Stimulated activated CD4-positive, alpha-beta T cell treated with anti-CD3 and anti-CD28 coated beads, TNF-alpha, amount 100 ng/mL, for 24 hours (primary cell): ENCODE data around the gene TAF3.

ENCODE experiments used
- DNase-seq, 3 experiments: peaks; one replicate each; pipeline ENCODE4 v3.0.0-alpha.2; 2020; ENCODE audit warnings: low read depth in 3 of 3

Gene TAF3

DNA sequence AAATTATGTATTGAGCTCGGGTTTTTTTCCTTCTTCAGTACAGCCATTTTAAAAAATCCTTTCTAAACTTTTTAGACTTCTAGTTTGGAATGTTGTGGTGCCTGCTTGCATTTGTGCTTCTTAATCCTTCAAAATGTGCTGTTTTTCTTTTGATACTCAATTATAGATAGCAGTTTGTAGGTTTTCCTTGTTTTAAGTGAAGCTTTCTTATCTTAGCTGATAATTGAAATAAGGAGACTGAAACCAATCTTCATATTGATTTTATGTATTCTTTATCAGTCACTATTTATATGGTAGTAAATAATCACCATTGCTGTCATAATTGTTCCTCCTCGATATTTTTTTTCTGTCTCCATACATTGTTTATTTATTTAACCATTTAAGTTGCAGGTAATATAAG, 56.6 kb downstream of the TAF3 start:
- DNase-seq: no peak

DNA sequence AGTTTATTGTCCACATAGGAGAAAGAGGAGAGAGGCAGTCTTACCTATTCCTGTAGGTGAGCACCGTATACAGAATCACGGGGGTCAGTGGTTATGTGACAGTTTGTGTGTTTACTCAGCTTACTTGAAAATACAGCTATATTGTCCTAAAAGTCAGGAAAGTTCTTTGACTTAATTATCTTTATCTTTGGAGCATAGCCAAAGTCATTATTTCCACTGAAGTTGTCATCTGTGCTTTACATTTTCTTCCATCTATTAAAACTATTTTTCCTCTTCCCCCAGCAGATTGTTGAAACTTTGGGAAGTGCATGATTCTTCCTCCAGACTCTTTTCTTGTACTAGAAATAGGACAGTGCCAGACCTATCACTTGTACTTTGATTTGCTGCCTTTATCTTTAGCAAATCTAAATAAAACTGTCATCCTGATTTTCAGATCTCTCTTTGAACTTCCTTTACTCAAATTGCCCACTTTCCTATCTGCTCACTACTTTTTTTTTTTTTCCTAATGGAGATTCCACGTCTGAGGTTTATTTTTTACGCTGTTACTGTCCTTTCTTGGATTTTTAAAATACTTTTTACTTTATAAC, 58.3 kb downstream of the TAF3 start:
- no peak for DNase-seq

DNA sequence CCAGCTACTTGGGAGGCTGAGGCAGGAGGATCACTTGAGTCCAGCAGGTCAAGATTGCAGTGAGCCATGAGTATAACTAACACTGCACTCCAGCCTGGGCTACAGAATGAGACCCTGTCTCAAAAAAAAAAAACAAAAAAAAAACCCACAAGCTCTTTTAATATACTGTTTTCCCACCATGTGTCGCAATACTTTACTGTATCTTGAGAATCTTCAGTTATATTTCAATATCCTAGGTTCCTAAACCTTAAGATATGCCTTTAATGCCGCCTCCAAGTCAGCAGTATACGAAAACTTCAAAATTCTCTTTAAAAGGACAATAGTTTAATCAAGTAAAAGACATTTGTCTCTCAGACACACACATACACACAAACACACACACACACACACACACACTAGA, 62.8 kb downstream of the TAF3 start:
- no peak for DNase-seq

- DNase-seq: no peak
Observed at GRCh38 chr10:7886056-7886455, 67.8 kb downstream of the TAF3 start.

- no peak for DNase-seq
Observed at GRCh38 chr10:7887174-7887816, 69.0 kb downstream of the TAF3 start.

- no peak for DNase-seq
Observed at GRCh38 chr10:7889947-7890542, 71.7 kb downstream of the TAF3 start.

- DNase-seq: no peak
Observed at GRCh38 chr10:7890781-7891180, 72.5 kb downstream of the TAF3 start.

GRCh38 chr10:7891634-7892033, 73.3 kb downstream of the TAF3 start:
- no peak for DNase-seq

DNA sequence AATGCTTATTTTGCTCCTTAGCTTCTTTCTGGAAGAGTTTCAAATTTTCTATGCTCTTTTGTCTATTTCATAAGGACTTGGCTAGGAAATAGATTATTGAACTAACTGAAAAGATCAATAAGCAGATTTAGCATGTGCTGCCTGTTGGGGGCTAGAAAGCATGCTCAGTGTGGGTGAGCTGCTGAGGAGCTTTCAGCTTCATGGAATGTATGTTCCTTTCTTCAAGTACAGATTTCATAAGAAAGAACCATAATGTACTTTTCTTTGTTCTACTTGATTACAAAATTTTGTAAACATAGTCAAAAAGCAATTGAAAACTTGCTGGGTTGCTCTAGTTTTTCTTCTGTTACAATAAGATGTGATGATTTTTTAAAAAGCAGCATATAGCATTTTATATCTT, 73.8 kb downstream of the TAF3 start:
- no peak for DNase-seq

- DNase-seq: no peak
Observed at GRCh38 chr10:7895699-7896090, 77.4 kb downstream of the TAF3 start.

GRCh38 chr10:7896297-7896696, 78.0 kb downstream of the TAF3 start:
- no peak for DNase-seq

DNA sequence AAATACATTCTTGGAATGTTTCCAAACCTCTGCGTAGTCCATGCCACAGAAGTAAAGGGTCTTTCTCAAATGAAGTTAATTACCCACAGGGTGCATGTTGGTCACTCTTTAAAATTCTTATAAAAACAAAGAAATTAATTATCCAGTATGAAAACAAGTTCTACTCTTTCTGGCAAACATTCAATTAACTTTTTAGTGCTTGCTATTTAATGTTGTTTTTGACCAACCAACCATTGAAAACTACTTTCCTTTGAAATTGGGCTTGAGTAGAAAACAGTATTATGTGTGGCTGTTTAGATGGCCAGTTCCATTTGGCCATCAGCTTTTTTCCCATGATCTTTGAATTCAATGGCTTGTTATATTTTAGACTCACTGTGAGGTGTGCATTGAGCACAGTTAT, 83.0 kb downstream of the TAF3 start:
- no peak for DNase-seq

DNA sequence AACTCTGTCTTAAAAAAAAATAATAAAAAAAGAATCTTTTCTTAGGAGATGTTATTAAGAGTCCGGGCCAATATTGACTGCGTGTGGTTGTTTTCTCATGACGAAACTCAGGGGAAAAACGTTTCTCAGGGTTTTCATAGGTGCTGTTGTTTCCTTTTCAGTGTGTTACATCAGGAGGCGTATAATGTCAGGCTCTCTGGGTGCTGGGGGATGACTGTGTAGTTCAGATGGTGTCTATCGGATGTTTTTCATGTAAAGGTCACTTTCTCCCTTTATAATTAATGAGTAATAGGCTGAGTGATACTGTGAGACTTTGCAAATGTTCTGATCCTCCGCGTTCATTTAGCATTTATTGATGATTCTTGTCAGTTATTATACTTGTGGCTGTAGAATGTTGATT, 84.1 kb downstream of the TAF3 start:
- DNase-seq: no peak

DNA sequence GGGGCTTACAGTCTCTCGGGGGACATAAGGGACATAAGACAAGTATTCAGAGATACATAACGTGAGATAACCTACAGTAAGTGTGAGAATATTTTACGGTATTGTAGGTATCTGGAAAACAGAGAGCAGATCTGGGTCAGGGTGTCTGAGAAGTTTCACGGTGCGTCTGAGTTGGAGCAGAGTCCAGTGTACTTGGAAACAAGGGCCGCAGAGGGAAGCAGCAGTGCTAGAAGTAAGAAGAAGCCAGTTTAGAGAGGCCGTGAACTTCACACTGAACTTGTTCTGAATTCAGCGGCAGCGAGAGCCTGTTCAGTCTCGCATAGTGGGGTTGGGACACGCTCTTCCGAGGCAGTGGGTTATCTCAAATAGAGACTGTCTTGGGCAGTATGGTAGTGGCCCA, 85.5 kb downstream of the TAF3 start:
- no peak for DNase-seq

DNA sequence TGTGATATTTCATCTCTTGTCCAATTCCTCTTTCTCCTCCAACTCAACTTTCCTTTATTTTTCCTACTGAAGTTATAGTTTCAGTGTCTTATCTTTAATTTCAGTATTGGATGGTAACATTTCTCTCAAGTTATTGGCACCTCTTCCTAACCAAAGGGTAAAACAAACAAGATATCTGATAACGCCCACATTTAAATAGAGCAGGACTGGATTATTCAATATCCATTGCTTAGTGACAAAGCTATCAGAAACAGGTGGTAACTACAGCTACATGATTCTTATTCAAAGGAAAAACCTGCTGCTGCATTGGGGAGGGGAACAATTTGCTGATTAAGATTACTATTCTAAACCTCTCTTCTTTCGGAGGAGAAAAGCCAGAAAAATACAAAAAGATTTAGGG, 87.8 kb downstream of the TAF3 start:
- no peak for DNase-seq

DNA sequence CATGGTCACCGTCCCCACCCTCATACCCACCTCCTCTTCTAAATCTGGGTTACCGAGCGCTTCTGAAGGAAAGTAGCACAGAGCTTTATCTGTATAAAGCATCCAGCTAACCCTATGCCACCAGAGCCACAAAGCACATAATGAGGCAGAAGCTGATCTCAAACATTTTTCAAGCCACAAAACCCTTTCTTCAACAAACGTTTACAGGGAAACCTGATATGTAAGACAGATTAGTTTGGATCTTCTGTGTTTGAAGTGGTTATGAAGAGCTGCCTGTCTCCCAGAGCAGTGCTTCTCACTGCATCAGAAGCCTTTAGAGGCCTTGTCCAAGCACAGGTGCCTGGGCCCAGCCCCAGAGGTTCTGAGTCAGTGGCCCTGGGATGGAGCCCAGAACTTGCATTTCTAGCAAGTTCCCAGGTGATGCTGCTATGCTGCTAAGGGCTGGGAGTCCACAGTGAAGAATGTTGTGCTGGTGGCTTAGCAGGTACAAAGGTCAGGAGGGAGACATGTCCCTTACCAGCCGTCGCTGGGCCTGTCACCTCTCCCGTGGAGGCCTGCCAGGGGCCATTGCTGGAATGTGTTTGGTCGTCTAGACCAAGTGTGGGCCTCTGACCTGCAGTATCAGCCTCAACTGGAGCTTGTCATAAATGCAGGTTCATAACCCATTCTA, 90.4 kb downstream of the TAF3 start:
- DNase-seq: no peak

- no peak for DNase-seq
Observed at GRCh38 chr10:7913126-7913872, 95.0 kb downstream of the TAF3 start.

- no peak for DNase-seq
Observed at GRCh38 chr10:7915923-7916536, 97.7 kb downstream of the TAF3 start.

GRCh38 chr10:7917736-7918135, 99.4 kb downstream of the TAF3 start:
- no peak for DNase-seq

DNA sequence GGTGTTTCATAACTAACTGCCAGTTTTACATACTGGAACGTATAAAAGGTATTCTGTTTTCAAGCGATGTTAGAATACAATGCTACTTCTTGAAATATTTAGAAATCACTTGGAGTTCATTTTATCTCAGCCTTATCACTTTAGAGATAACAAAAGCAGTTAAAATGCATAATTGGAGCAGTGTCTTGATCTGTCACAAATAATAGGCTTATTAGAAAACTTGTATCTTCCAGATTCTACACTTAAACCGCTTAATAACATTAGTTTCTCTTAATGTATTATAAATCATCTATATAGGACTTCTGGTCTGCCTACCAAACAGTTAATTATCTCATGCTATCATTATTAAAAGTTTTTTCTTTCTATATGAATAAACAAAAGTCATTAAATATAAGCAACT, 104.4 kb downstream of the TAF3 start:
- no peak for DNase-seq

DNA sequence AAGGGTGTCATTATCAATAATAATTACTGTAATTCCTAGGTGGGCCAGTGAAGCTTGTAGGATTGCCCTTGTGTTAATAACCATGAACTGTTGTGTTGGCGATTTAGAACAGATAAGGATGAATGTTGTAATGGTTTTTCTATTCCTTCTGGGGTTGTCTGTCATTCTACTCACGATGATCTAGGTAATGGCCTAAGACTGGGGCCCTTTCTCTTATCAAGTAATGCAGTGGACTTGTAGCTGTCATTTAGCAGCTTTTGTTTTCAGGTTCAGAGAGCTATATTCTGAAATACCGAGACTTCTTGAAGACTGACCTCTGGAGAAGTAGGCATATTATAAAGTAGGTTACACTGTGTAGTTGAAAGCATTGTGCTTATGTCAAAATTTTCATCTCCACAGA, 110.2 kb downstream of the TAF3 start:
- DNase-seq: no peak
